ENCODE data around the gene RNF182.
"Not testable (repeated sequence)": the region's sequence is repeated elsewhere in the genome, so short reads cannot be mapped to it uniquely, and the experiment has no call there.

The RNF182 gene

GRCh38 chr6:13917141-13917540, 7.6 kb upstream of the RNF182 start:
- DNase-seq (ENCODE audit: low spot score), result no peak

GRCh38 chr6:13918686-13919250, 6.0 kb upstream of the RNF182 start:
- no peak for DNase-seq (ENCODE audit: low spot score)

GRCh38 chr6:13919861-13920260, 4.9 kb upstream of the RNF182 start:
- no peak for DNase-seq (ENCODE audit: low spot score)

- DNase-seq (ENCODE audit: low spot score), result no peak
These were observed 4.2 kb upstream of the RNF182 start for GRCh38 chr6:13920552-13920951.

- no peak for DNase-seq (ENCODE audit: low spot score)
These were observed 2.0 kb upstream of the RNF182 start for GRCh38 chr6:13922750-13923149.

GRCh38 chr6:13923527-13924145, 1.1 kb upstream of the RNF182 start:
- no peak for DNase-seq (ENCODE audit: low spot score)

GRCh38 chr6:13924146-13924948, 405 bp upstream of the RNF182 start:
- DNase-seq (ENCODE audit: low spot score), result peak; percentile 29

- no peak for DNase-seq (ENCODE audit: low spot score)
These were observed 1.6 kb downstream of the RNF182 start for GRCh38 chr6:13926378-13926777.

- DNase-seq (ENCODE audit: low spot score), result no peak
These were observed 2.5 kb downstream of the RNF182 start for GRCh38 chr6:13927203-13927602.

GRCh38 chr6:13929196-13929595, 4.4 kb downstream of the RNF182 start:
- DNase-seq (ENCODE audit: low spot score), result no peak

GRCh38 chr6:13931797-13932402, 7.1 kb downstream of the RNF182 start:
- DNase-seq (ENCODE audit: low spot score), result no peak

GRCh38 chr6:13932785-13933184, 8.0 kb downstream of the RNF182 start:
- DNase-seq (ENCODE audit: low spot score), result no peak

- DNase-seq (ENCODE audit: low spot score), result no peak
These were observed 10.0 kb downstream of the RNF182 start for GRCh38 chr6:13934721-13935120.

- no peak for DNase-seq (ENCODE audit: low spot score)
These were observed 10.6 kb downstream of the RNF182 start for GRCh38 chr6:13935190-13935880.

GRCh38 chr6:13935881-13936261, 11.1 kb downstream of the RNF182 start:
- DNase-seq (ENCODE audit: low spot score), result not testable (repeated sequence)

GRCh38 chr6:13941902-13942301, 17.1 kb downstream of the RNF182 start:
- no peak for DNase-seq (ENCODE audit: low spot score)

GRCh38 chr6:13943943-13944342, 19.2 kb downstream of the RNF182 start:
- DNase-seq (ENCODE audit: low spot score), result no peak

- no peak for DNase-seq (ENCODE audit: low spot score)
These were observed 21.8 kb downstream of the RNF182 start for GRCh38 chr6:13946506-13946905.

- DNase-seq (ENCODE audit: low spot score), result no peak
These were observed 22.9 kb downstream of the RNF182 start for GRCh38 chr6:13947611-13948178.

- DNase-seq (ENCODE audit: low spot score), result peak; percentile 34
These were observed 27.3 kb downstream of the RNF182 start for GRCh38 chr6:13952101-13952500.

- DNase-seq (ENCODE audit: low spot score), result no peak
These were observed 28.4 kb downstream of the RNF182 start for GRCh38 chr6:13953061-13953705.
